22Rv1 (cell line): ENCODE data around the gene ANAPC4.

Source experiments
- CTCF ChIP-seq: fragments of 450-650 bp; IDR thresholded peaks from 2 replicates; pipeline ENCODE4 v1.5.1; 2017; ENCODE audit warnings: mild to moderate bottlenecking
- ZFX ChIP-seq: fragments of 450-650 bp; IDR thresholded peaks from 2 replicates; pipeline ENCODE4 v1.6.1; 2017; ENCODE audit warnings: antibody characterized with exemption, borderline replicate concordance

- TF ChIP-seq CTCF (no peak), ZFX (no peak)
Observed at GRCh38 chr4:25433966-25434827, 57.1 kb downstream of the ANAPC4 start.
